ENCODE results near the gene GRIN3B.

- TF ChIP-seq CTCF (IDR thresholded peaks at IDR 0.05) (no peak), POLR2A (IDR thresholded peaks at IDR 0.05) (no peak), EP300 (IDR thresholded peaks at IDR 0.05) (no peak), POLR2AphosphoS5 (IDR thresholded peaks at IDR 0.05) (no peak)
Observed at GRCh38 chr19:954272-954671, 45.9 kb upstream of the GRIN3B start.
